ENCODE measurements around the gene RPEL1.
"Not testable (repeated sequence)": the region's sequence is repeated elsewhere in the genome, so short reads cannot be mapped to it uniquely, and the experiment has no call there.

The RPEL1 gene

GRCh38 chr10:103245587-103245986, at the start of gene RPEL1:
TSS of gene RPEL1 (plus strand) at chr10:103245887. CDS start at chr10:103245997, 110 bp downstream.
- DNase-seq (ENCODE audit: low read depth, low spot score); H3K4me3 ChIP-seq (ENCODE audit: low read depth, low read length); in situ Hi-C loops (cut with HindIII; ENCODE audit: low sequenced_read_pairs): not testable (repeated sequence)

DNA sequence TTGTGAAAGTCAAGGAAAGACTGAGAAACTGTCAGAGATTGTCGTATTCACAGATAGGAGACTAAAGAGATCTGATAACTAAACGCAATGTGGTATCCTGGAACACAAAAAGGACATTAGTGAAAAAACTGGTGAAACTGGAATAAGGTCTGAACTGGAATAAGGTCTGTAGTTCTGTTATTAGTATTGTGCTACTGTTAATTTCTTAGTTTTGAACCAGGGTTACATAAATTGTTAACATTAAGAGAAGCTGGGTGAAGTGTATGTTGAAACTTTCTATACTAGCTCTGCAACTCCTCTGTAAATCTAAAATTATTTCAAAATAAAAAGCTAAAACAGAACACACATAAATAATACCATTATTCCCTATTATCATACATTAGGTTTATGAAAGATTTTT, 49.2 kb upstream of the RPEL1 start:
- H3K4me3 ChIP-seq (ENCODE audit: low read depth, low read length), result no peak overlapping the region
- TF ChIP-seq, protein P1, sequence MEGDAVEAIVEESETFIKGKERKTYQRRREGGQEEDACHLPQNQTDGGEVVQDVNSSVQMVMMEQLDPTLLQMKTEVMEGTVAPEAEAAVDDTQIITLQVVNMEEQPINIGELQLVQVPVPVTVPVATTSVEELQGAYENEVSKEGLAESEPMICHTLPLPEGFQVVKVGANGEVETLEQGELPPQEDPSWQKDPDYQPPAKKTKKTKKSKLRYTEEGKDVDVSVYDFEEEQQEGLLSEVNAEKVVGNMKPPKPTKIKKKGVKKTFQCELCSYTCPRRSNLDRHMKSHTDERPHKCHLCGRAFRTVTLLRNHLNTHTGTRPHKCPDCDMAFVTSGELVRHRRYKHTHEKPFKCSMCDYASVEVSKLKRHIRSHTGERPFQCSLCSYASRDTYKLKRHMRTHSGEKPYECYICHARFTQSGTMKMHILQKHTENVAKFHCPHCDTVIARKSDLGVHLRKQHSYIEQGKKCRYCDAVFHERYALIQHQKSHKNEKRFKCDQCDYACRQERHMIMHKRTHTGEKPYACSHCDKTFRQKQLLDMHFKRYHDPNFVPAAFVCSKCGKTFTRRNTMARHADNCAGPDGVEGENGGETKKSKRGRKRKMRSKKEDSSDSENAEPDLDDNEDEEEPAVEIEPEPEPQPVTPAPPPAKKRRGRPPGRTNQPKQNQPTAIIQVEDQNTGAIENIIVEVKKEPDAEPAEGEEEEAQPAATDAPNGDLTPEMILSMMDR (IDR thresholded peaks at IDR 0.05; ENCODE audit: low read depth, low read length), result no peak
- in situ Hi-C loops (cut with HindIII; ENCODE audit: low sequenced_read_pairs), result no loop called here
- DNase-seq (ENCODE audit: low read depth, low spot score), result no peak

GRCh38 chr10:103197174-103197573, 48.5 kb upstream of the RPEL1 start:
- TF ChIP-seq, protein P1 (IDR thresholded peaks at IDR 0.05; ENCODE audit: low read depth, low read length), result no peak
- peak; percentile 73 for DNase-seq (ENCODE audit: low read depth, low spot score)
- in situ Hi-C loops (cut with HindIII; ENCODE audit: low sequenced_read_pairs), result no loop called here
- no peak overlapping the region for H3K4me3 ChIP-seq (ENCODE audit: low read depth, low read length)

GRCh38 chr10:103197903-103198302, 47.8 kb upstream of the RPEL1 start:
- no peak overlapping the region for H3K4me3 ChIP-seq (ENCODE audit: low read depth, low read length)
- TF ChIP-seq, protein P1 (IDR thresholded peaks at IDR 0.05; ENCODE audit: low read depth, low read length), result no peak
- no peak for DNase-seq (ENCODE audit: low read depth, low spot score)
- in situ Hi-C loops (cut with HindIII; ENCODE audit: low sequenced_read_pairs), result no loop called here

GRCh38 chr10:103198648-103199047, 47.0 kb upstream of the RPEL1 start:
- in situ Hi-C loops (cut with HindIII; ENCODE audit: low sequenced_read_pairs), result no loop called here
- H3K4me3 ChIP-seq (ENCODE audit: low read depth, low read length), result no peak overlapping the region
- no peak for DNase-seq (ENCODE audit: low read depth, low spot score)
- TF ChIP-seq, protein P1 (IDR thresholded peaks at IDR 0.05; ENCODE audit: low read depth, low read length), result no peak

GRCh38 chr10:103199488-103199887, 46.2 kb upstream of the RPEL1 start:
- DNase-seq (ENCODE audit: low read depth, low spot score), result no peak
- in situ Hi-C loops (cut with HindIII; ENCODE audit: low sequenced_read_pairs), result no loop called here
- no peak overlapping the region for H3K4me3 ChIP-seq (ENCODE audit: low read depth, low read length)
- TF ChIP-seq, protein P1 (IDR thresholded peaks at IDR 0.05; ENCODE audit: low read depth, low read length), result no peak

DNA sequence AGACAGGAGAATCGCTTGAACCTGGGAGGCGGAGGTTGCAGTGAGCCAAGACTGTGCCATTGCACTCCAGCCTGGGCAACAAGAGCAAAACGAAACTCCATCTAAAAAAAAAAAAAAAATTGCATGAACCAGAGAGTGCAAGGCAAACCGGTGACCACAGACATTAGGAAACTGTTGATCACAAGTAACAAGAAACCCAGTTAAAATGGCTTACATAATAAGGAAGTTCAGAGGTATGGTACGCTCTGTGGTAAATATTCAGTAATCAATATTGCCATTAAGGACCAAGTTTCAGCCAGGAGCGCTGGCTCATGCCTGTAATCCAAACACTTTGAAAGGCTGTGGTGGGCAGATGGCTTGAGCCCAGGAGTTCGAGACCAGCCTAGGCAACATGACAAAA, 43.4 kb upstream of the RPEL1 start:
- TF ChIP-seq, protein P1 (IDR thresholded peaks at IDR 0.05; ENCODE audit: low read depth, low read length), result no peak
- in situ Hi-C loops (cut with HindIII; ENCODE audit: low sequenced_read_pairs), result no loop called here
- no peak overlapping the region for H3K4me3 ChIP-seq (ENCODE audit: low read depth, low read length)
- no peak for DNase-seq (ENCODE audit: low read depth, low spot score)

All from astrocyte of the spinal cord (primary cell).